Neural progenitor cell (in vitro differentiated cells): Measurements from ENCODE around the gene VTI1A.

Experiments
- CTCF ChIP-seq: fragments of 200-600 bp; sonication (generic); IDR thresholded peaks from 2 replicates; pipeline ENCODE4 v1.5.1; 2017; ENCODE audit warnings: antibody characterized with exemption, mild to moderate bottlenecking
- EZH2 ChIP-seq: fragments of 200-600 bp; sonication (generic); IDR thresholded peaks from 2 replicates; pipeline ENCODE4 v1.6.1; 2017; ENCODE audit warnings: antibody characterized with exemption, mild to moderate bottlenecking, moderate library complexity
- EZH2phosphoT487 ChIP-seq: fragments of 200-600 bp; sonication (generic); IDR thresholded peaks from 2 replicates; pipeline ENCODE4 v1.6.1; 2017; ENCODE audit warnings: antibody characterized with exemption

GRCh38 chr10:112509558-112510291 is 62.7 kb downstream of the VTI1A start:
- TF ChIP-seq CTCF (no peak), EZH2phosphoT487 (no peak), EZH2 (no peak)
